NCI-H1105 (cell line): ENCODE measurements around the gene LRRC66.

Experiments used
- DNase-seq: peaks from one replicate; lab custom pipeline; 2025; lab: John Stamatoyannopoulos, UW

LRRC66 gene

GRCh38 chr4:52019936-52020657 is at the start of gene LRRC66:
Gene LRRC66, minus strand, starts transcription at chr4:52020363. Its CDS starts 2,750 bp downstream, at chr4:52017613.
- DNase-seq = no peak

GRCh38 chr4:52069571-52069970 is 49.4 kb upstream of the LRRC66 start:
- DNase-seq = no peak

DNA sequence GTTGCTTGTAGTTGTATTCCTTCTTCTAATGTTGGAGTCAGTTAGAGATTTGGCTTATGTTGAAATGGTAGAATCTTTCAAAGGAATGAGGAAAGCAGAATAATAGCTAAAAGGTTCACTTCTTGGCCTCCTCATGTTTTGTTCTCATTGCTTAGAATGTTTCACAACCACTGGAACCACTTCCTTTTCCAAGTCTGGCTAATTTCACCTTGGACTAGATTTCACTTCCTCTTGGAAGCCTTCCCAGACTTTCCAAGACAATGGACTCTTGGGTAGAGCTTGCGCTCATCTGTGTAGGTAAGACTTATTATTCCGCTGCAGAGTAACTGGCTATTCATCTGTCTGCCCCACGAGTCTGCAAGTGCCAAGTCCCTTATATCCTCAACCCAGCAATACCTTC is 39.2 kb upstream of the LRRC66 start:
- no peak for DNase-seq

GRCh38 chr4:52058275-52058674 is 38.1 kb upstream of the LRRC66 start:
- no peak for DNase-seq

- DNase-seq = no peak
Observed at GRCh38 chr4:52057196-52057595, 37.0 kb upstream of the LRRC66 start.

DNA sequence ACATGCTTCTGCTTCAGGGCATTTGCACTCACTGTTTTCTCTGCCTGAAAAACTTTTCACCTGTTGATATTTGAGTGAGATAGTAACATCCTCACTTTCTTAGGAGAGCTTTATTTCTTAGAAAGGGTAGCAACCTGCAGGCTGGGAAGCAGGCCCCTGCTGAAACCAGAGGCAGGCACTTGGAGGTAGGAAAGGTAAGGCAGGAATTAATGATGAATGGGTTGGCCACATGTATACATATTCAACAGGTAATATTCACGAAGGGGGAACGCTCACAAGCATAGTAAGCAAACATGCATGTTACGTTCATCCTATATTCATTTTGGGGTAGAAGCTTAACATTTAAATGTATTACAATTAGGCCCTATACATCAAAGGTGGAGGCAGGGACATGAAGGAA is 34.1 kb upstream of the LRRC66 start:
- DNase-seq = no peak

DNA sequence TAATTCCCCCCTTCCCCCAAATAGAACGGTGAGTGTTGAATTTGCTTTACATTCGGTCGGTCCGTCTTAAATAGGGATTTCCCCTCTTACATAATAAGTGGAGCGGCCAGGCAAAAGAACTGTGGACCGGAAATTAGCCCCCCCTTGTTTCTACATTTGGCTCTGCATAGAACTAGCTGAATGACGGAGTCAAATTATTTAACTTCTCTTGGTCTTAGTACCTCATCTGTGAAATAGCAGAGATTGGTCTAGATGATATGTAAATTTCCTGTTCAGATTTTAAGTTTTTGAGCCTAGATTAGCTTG is 32.3 kb upstream of the LRRC66 start:
- no peak for DNase-seq

- DNase-seq = peak; percentile 55
Observed at GRCh38 chr4:52051615-52052474, 31.7 kb upstream of the LRRC66 start.

DNA sequence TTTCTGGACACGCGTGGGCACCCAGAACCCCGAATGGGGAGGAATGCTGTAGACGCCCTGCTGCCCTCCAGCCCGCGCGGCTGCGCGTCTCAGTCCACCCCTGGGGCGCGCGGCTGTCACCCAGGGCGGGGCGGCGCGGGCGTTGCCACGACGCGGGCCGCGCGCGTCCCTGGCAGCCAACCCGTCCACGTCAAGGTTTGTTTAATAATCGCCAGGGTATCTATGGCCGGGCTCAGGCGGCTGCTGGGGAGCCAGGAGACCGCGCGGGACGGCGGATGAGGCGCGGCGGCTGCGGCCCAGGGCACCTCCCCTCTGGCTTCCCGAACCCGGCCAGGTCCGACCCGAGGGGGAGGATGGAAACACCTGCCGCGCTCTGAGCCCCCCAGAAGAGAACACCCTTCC is 31.1 kb upstream of the LRRC66 start, which contains the start of gene SPATA18:
TSS of gene SPATA18 (plus strand) at position 92 of the 402 bp plus-strand sequence. CDS start 401 bp downstream, outside the sequence.
- no peak for DNase-seq

GRCh38 chr4:52049266-52049665 is 29.1 kb upstream of the LRRC66 start:
- DNase-seq = no peak

GRCh38 chr4:52045028-52045427 is 24.9 kb upstream of the LRRC66 start:
- no peak for DNase-seq

DNA sequence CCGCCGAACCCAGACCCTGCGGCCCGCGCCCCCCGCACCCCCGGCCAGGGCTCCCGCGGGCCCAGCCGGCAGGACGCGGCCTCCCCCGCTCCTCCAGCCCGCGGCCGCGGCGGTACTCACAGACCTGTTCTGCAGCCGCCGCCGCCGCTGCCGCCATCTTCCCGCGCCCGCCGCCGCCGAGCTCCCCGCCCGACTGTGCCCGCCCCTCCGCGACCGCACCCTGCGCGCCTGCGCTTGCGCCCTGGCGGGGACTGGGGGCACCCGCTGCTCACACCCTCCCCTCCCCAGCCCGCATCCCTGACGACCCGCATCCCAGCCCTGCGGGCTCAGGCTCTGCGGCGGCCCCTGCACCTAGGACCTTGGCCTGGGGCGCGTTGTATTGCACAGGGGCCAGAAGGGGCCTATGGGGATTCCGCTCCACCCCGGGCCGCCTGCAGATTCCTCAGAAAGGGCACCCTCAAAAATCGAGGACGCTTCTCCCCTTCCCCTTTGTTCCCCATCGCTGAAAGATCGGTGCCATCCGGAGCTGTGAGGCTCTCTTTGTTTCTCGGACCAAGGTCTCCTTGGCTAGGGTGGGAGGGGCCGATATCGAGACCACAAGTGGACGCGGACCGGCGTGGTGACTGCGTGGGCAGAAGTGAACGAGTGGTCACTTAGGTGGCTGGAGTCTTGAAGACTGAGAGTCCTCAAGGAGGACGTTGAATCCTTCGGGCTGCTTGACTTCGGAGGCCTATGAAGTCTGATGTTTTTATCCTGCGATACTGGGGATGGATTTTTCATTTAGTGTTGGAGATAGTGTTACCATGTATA is 18.1 kb upstream of the LRRC66 start, which contains the start of gene SGCB:
TSS of gene SGCB (minus strand) at position 197 of the 810 bp plus-strand sequence. CDS start at position 157, 40 bp downstream.
- peak; percentile 36 for DNase-seq

DNA sequence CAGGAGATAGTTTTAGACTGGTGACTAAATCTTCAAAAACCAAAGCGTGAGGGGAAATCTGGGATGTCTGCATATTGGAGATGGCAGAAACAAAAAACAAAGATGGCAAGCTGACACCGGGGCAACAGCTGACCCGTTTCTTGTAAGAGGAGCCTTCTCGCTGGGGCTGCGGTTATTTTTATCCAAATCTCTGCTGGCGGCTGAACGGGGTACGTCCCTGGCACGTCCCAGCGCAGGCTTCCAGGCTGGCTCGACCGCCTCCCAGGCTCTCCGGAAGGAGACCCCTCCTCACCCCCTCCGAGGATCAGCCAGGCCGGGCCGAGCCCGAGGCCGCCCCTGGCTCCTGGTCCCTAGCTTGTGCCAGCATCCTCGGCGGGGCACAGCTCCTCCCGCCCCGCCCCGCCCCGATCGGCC is 17.5 kb upstream of the LRRC66 start:
- peak; percentile 28 for DNase-seq

GRCh38 chr4:52036886-52037530 is 16.8 kb upstream of the LRRC66 start:
- no peak for DNase-seq

GRCh38 chr4:52035190-52035589 is 15.0 kb upstream of the LRRC66 start:
- DNase-seq = no peak

GRCh38 chr4:52032005-52032404 is 11.8 kb upstream of the LRRC66 start:
- DNase-seq = no peak

- no peak for DNase-seq
Observed at GRCh38 chr4:52028970-52029369, 8.8 kb upstream of the LRRC66 start.

GRCh38 chr4:52017814-52018213 is 2.3 kb downstream of the LRRC66 start:
- no peak for DNase-seq

GRCh38 chr4:52016981-52017380 is 3.2 kb downstream of the LRRC66 start:
- no peak for DNase-seq

DNA sequence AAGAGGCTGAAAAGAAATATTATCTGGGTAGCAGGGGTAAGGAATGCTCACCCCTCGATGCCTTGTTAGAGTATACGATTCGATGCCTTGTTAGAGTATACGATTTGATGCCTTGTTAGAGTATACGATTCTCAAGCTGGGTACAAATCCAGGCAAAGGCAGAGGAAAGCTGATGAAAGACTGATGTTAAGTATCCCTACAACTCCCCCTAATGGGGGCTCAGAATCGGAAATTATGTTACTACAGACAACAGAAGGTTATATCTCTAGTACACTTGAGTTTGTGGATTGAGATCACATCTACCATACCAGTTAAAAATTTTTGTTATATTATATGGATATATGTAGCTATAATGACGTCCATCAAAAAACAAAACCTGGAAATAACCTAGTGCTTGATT is 4.8 kb downstream of the LRRC66 start:
- no peak for DNase-seq

DNA sequence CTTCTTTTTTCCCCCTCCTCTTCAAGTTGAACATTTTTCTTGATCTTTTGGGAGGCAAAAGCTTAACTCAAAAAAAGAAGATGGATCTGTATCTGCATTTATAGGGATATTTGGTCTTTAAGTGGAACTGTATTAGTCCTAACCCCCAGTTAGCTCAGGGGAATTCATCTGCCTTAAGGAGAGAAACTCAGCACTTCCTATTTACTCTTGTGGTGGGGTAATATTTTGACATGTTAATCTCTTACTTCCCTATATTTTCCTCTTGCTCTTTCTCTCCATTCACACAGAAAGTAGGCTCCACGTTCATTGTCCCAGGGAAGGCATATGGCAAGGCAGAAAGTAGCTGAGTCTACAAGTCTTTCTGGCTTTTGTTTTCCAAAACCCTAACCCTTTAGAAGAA is 5.3 kb downstream of the LRRC66 start:
- DNase-seq = no peak

GRCh38 chr4:52012651-52013050 is 7.5 kb downstream of the LRRC66 start:
- DNase-seq = no peak
